ENCODE measurements around the gene PTPRN.

- TF ChIP-seq, protein P1, sequence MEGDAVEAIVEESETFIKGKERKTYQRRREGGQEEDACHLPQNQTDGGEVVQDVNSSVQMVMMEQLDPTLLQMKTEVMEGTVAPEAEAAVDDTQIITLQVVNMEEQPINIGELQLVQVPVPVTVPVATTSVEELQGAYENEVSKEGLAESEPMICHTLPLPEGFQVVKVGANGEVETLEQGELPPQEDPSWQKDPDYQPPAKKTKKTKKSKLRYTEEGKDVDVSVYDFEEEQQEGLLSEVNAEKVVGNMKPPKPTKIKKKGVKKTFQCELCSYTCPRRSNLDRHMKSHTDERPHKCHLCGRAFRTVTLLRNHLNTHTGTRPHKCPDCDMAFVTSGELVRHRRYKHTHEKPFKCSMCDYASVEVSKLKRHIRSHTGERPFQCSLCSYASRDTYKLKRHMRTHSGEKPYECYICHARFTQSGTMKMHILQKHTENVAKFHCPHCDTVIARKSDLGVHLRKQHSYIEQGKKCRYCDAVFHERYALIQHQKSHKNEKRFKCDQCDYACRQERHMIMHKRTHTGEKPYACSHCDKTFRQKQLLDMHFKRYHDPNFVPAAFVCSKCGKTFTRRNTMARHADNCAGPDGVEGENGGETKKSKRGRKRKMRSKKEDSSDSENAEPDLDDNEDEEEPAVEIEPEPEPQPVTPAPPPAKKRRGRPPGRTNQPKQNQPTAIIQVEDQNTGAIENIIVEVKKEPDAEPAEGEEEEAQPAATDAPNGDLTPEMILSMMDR (conservative IDR thresholded peaks at IDR 0.05; ENCODE audit: low read depth in 2 of 2), result no peak
- TF ChIP-seq REST (IDR thresholded peaks at IDR 0.05; ENCODE audit: unreplicated experiment) (no peak), CREB1 (CRISPR knock-in tag; IDR thresholded peaks at IDR 0.05; ENCODE audit: low read depth) (no peak), POLR2AphosphoS5 (IDR thresholded peaks at IDR 0.05; ENCODE audit: low read depth) (no peak), EZH2 (IDR thresholded peaks at IDR 0.05; ENCODE audit: low read depth, unreplicated experiment) (no peak), JUNB (IDR thresholded peaks at IDR 0.05; ENCODE audit: unreplicated experiment) (no peak), EZH2phosphoT487 (IDR thresholded peaks at IDR 0.05; ENCODE audit: unreplicated experiment) (no peak), ZNF331 (CRISPR knock-in tag; IDR thresholded peaks at IDR 0.05; ENCODE audit: low read depth) (no peak), STAT1 (IDR thresholded peaks at IDR 0.05; ENCODE audit: unreplicated experiment) (no peak)
- TF ChIP-seq, protein P2, sequence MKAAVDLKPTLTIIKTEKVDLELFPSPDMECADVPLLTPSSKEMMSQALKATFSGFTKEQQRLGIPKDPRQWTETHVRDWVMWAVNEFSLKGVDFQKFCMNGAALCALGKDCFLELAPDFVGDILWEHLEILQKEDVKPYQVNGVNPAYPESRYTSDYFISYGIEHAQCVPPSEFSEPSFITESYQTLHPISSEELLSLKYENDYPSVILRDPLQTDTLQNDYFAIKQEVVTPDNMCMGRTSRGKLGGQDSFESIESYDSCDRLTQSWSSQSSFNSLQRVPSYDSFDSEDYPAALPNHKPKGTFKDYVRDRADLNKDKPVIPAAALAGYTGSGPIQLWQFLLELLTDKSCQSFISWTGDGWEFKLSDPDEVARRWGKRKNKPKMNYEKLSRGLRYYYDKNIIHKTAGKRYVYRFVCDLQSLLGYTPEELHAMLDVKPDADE (IDR thresholded peaks at IDR 0.05), result no peak
These were observed 57.5 kb downstream of the PTPRN start for GRCh38 chr2:219251656-219252055.

All from GM23338 (cell line).